OCI-LY1 (cell line): ENCODE data around the gene TAB3.

ENCODE experiments used
- H2AFZ ChIP-seq: fragments of 200-600 bp; sonication (generic), shearing (Covaris generic); 2 replicates; pipeline ENCODE4 v1.6.0; 2014; ENCODE audit warnings: antibody characterized with exemption, mild to moderate bottlenecking, low read length
- H3F3A ChIP-seq: fragments of 200-600 bp; sonication (generic), shearing (Covaris generic); 2 replicates; pipeline ENCODE4 v1.6.0; 2014; ENCODE audit warnings: mild to moderate bottlenecking, antibody characterized with exemption, low read length, moderate library complexity; ENCODE audit not compliant: insufficient read depth
- H3K27ac ChIP-seq: fragments of 200-600 bp; sonication (generic); 2 replicates; pipeline ENCODE4 v1.5.1; 2014; ENCODE audit warnings: low read length, mixed run types, mild to moderate bottlenecking, low read depth; ENCODE audit not compliant: poor library complexity, severe bottlenecking
- H3K27me3 ChIP-seq: fragments of 200-600 bp; sonication (generic); 2 replicates; pipeline ENCODE4 v1.6.0; 2014; ENCODE audit warnings: antibody characterized with exemption, mild to moderate bottlenecking, low read length, moderate library complexity; ENCODE audit not compliant: insufficient read depth
- H3K36me3 ChIP-seq: fragments of 200-600 bp; sonication (generic); 2 replicates; pipeline ENCODE4 v1.6.1; 2014; ENCODE audit warnings: mild to moderate bottlenecking, antibody characterized with exemption, low read length, moderate library complexity, mixed read lengths; ENCODE audit not compliant: insufficient read depth
- H3K4me1 ChIP-seq: fragments of 200-600 bp; sonication (generic); 2 replicates; pipeline ENCODE4 v1.5.1; 2014; ENCODE audit warnings: mild to moderate bottlenecking, low read length, moderate library complexity; ENCODE audit not compliant: insufficient read depth, severe bottlenecking
- H3K4me2 ChIP-seq: fragments of 200-600 bp; sonication (generic), shearing (Covaris generic); 2 replicates; pipeline ENCODE4 v1.6.1; 2014; ENCODE audit warnings: low read length
- H3K4me3 ChIP-seq: fragments of 200-600 bp; sonication (generic); 2 replicates; pipeline ENCODE4 v1.5.1; 2014; ENCODE audit warnings: low read length, low read depth, mild to moderate bottlenecking, mixed read lengths; ENCODE audit not compliant: poor library complexity, severe bottlenecking
- H3K79me2 ChIP-seq: fragments of 200-600 bp; shearing (Covaris generic); 2 replicates; pipeline ENCODE4 v1.6.1; 2016; ENCODE audit warnings: mixed run types, low read length, mixed read lengths; ENCODE audit not compliant: insufficient read depth
- H3K9ac ChIP-seq: fragments of 200-600 bp; sonication (generic), shearing (Covaris generic); 2 replicates; pipeline ENCODE4 v1.6.1; 2014; ENCODE audit warnings: mild to moderate bottlenecking, low read length, mixed read lengths
- H3K9me2 ChIP-seq: fragments of 200-600 bp; sonication (generic), shearing (Covaris generic); 2 replicates; pipeline ENCODE4 v1.6.1; 2014; ENCODE audit warnings: low read depth, mild to moderate bottlenecking, low read length, mixed read lengths
- H3K9me3 ChIP-seq: fragments of 200-600 bp; shearing (Covaris generic); 2 replicates; pipeline ENCODE4 v1.6.1; 2014; ENCODE audit warnings: low read length, mixed read lengths
- H4K20me1 ChIP-seq: fragments of 200-600 bp; sonication (generic), shearing (Covaris generic); 2 replicates; pipeline ENCODE4 v1.6.0; 2016; ENCODE audit warnings: mild to moderate bottlenecking, low read length; ENCODE audit not compliant: insufficient read depth
- CTCF ChIP-seq: fragments of 200-600 bp; sonication (generic), shearing (Covaris generic); IDR thresholded peaks from 2 replicates; pipeline ENCODE4 v1.5.1; 2017; ENCODE audit warnings: mild to moderate bottlenecking, antibody characterized with exemption, low read length, moderate library complexity, mixed read lengths
- EZH2 ChIP-seq: fragments of 200-600 bp; sonication (generic), shearing (Covaris generic); IDR thresholded peaks from 2 replicates; pipeline ENCODE4 v1.8.0; 2017; ENCODE audit warnings: borderline replicate concordance, mixed run types, mild to moderate bottlenecking, antibody characterized with exemption, low read length, moderate library complexity, mixed read lengths

The TAB3 gene

GRCh38 chrX:30904632-30905031 lies 15.6 kb upstream of the TAB3 start:
- Histone ChIP-seq H3K27me3 (no peaks in the 10 kb centered on the region), H2AFZ (no peak overlapping the region), H3K27ac (no peak overlapping the region), H3K36me3 (no peaks in the 10 kb centered on the region), H4K20me1 (no peaks in the 10 kb centered on the region), H3K4me3 (no peak overlapping the region), H3K79me2 (no peaks in the 10 kb centered on the region), H3F3A (no peaks in the 10 kb centered on the region), H3K4me2 (no peak overlapping the region), H3K9me3 (no peaks in the 10 kb centered on the region), H3K9me2 (no peaks in the 10 kb centered on the region), H3K4me1 (no peaks in the 10 kb centered on the region), H3K9ac (no peak overlapping the region)
- TF ChIP-seq EZH2 = no peak
- TF ChIP-seq CTCF = no peak

- Histone ChIP-seq H3K27ac (no peak overlapping the region), H3K27me3 (no peaks in the 10 kb centered on the region), H3K4me1 (no peaks in the 10 kb centered on the region), H3K4me3 (no peak overlapping the region), H3K9ac (no peak overlapping the region), H3K4me2 (no peak overlapping the region), H3K9me2 (no peaks in the 10 kb centered on the region), H3K9me3 (no peaks in the 10 kb centered on the region), H3K79me2 (no peaks in the 10 kb centered on the region), H3F3A (no peaks in the 10 kb centered on the region), H4K20me1 (no peaks in the 10 kb centered on the region), H2AFZ (no peak overlapping the region), H3K36me3 (no peaks in the 10 kb centered on the region)
- TF ChIP-seq CTCF (no peak), EZH2 (no peak)
These were observed 15.1 kb upstream of the TAB3 start for GRCh38 chrX:30904186-30904585.

GRCh38 chrX:30900227-30900626 lies 11.2 kb upstream of the TAB3 start:
- Histone ChIP-seq H3K4me3 (no peak overlapping the region), H3K36me3 (no peaks in the 10 kb centered on the region), H3K79me2 (no peaks in the 10 kb centered on the region), H3K9ac (no peak overlapping the region), H4K20me1 (no peaks in the 10 kb centered on the region), H2AFZ (no peak overlapping the region), H3K27ac (no peak overlapping the region), H3K9me2 (no peaks in the 10 kb centered on the region), H3K27me3 (no peaks in the 10 kb centered on the region), H3K4me2 (no peak overlapping the region), H3F3A (no peaks in the 10 kb centered on the region), H3K4me1 (no peaks in the 10 kb centered on the region), H3K9me3 (no peaks in the 10 kb centered on the region)
- TF ChIP-seq CTCF (no peak), EZH2 (no peak)
